Right kidney (tissue), 1 donor: ENCODE data around the gene TOMM20L.

Source experiments
- DNase-seq: peaks from one replicate; pipeline ENCODE4 v3.0.0-alpha.2; 2016

Gene TOMM20L

GRCh38 chr14:58427281-58428117 is 31.8 kb downstream of the TOMM20L start, which contains the start of the genes KIAA0586 and TIMM9:
Gene KIAA0586, plus strand, starts transcription at chr14:58427719. Its CDS starts 546 bp downstream, at chr14:58428265.
Gene TIMM9, minus strand, starts transcription at chr14:58427531. Its CDS starts 15,586 bp downstream, at chr14:58411945.
- DNase-seq, result peak; percentile 89

GRCh38 chr14:58428118-58428683 is 32.5 kb downstream of the TOMM20L start:
- peak; percentile 38 for DNase-seq

GRCh38 chr14:58430156-58430555 is 34.4 kb downstream of the TOMM20L start:
- no peak for DNase-seq

GRCh38 chr14:58439476-58439875 is 43.7 kb downstream of the TOMM20L start:
- DNase-seq, result no peak

GRCh38 chr14:58444627-58445026 is 48.9 kb downstream of the TOMM20L start:
- DNase-seq, result no peak

- DNase-seq, result no peak
Measured at GRCh38 chr14:58455593-58456265, 60.0 kb downstream of the TOMM20L start.
